Kidney (tissue), 14 donors: ENCODE measurements around the gene CHST7. TPM values are rescaled to one million over a fixed set of nuclear protein-coding genes. Genes with fewer than 3 reads are reported as not detected.

Experiments
- DNase-seq, 5 donors: peaks; one replicate each; pipeline ENCODE4 v3.0.0-alpha.2; 2013 to 2020
- FAIRE-seq: peaks from 2 replicates; lab custom pipeline; 2012; peaks lifted over from hg19 to GRCh38; lab: Jason Lieb, UNC
- H3K27ac ChIP-seq, 2 donors: one replicate each; pipeline ENCODE4 v1.7.0; 2013; ENCODE audit warnings: low read depth in 2 of 2, low read length in 2 of 2, inconsistent platforms in 1 of 2
- H3K27me3 ChIP-seq: one replicate; pipeline ENCODE4 v1.7.1; 2013; ENCODE audit warnings: low read length, inconsistent platforms; ENCODE audit not compliant: control insufficient read depth, insufficient read depth
- H3K36me3 ChIP-seq, 3 donors: one replicate each; pipeline versions ENCODE4 v1.7.0 to v1.7.1; 2013; ENCODE audit warnings: low read length in 3 of 3, control low read depth in 1 of 3, inconsistent platforms in 1 of 3; ENCODE audit not compliant: insufficient read depth in 3 of 3, control insufficient read depth in 2 of 3
- H3K4me1 ChIP-seq, 3 donors: one replicate each; pipeline versions ENCODE4 v1.7.0 to v1.7.1; 2013; ENCODE audit warnings: low read length in 3 of 3, inconsistent platforms in 1 of 3, low read depth in 1 of 3; ENCODE audit not compliant: control insufficient read depth in 2 of 3, insufficient read depth in 2 of 3
- H3K4me3 ChIP-seq, 3 donors: one replicate each; pipeline versions ENCODE4 v1.7.0 to v1.8.1; 2013; ENCODE audit warnings: low read length in 3 of 3, control low read depth in 1 of 3, inconsistent platforms in 1 of 3
- H3K9ac ChIP-seq, 3 donors: one replicate each; pipeline versions ENCODE4 v1.7.0 to v1.7.1; 2013; ENCODE audit warnings: low read length in 3 of 3, control low read depth in 1 of 3, inconsistent platforms in 1 of 3
- H3K9me3 ChIP-seq, 3 donors: one replicate each; pipeline versions ENCODE4 v1.7.0 to v1.7.1; 2013; ENCODE audit warnings: low read length in 3 of 3, control low read depth in 1 of 3, inconsistent platforms in 1 of 3; ENCODE audit not compliant: control insufficient read depth in 2 of 3, insufficient read depth in 1 of 3
- CTCF ChIP-seq: IDR thresholded peaks from 3 replicates; pipeline ENCODE4 v1.5.1; 2012; ENCODE audit warnings: mild to moderate bottlenecking, moderate library complexity, borderline replicate concordance; ENCODE audit not compliant: insufficient read depth; ENCODE audit errors: extremely low read depth
- intact Hi-C: fragments of 100-400 bp; cut with DNase I; formaldehyde crosslinking; loops from one replicate; pipeline ENCODE4 v1.11.1; 2022
- polyA plus RNA-seq: library from polyadenylated mRNA; stranded (reverse); fragments of 350-450 nt; fragmentation: Illumina TruSeq; extraction: RNeasy Lipid Tissue Mini Kit (QIAGEN cat#74804); gene quantifications from one replicate; pipeline ENCODE4 v1.2.3, GENCODE V29; 2014; ENCODE audit warnings: low read depth, low replicate concordance; ENCODE audit not compliant: insufficient read depth
- total RNA-seq: library from RNA; stranded (reverse); fragmentation: NEBNext Ultra II Directional; extraction: Animal tissue kit (Norgen Biotek cat#: 25700); gene quantifications from one replicate; pipeline ENCODE4 v1.2.1, GENCODE V29; 2021
- donor health status: control.
- donor health status: control.
- donor health status: control.
- donor health status: control.
- donor health status: control.
- donor health status: DM: yes; HTN: yes; CAD: no.
- donor health status: Normal renal cell carcinoma (clear cell type).

The CHST7 gene
- total and polyA plus RNA-seq, 2 donors from 2014 or later: 2.0 to 9.0 TPM

- intact Hi-C loops: no loop called here
- TF ChIP-seq CTCF: no peak
- Histone ChIP-seq H3K27me3 (no peaks in the 10 kb centered on the region), H3K9ac (no peak overlapping the region), H3K9me3 (no peaks in the 10 kb centered on the region), H3K4me1 (peaks cover 0 to 3% (median 0%) of the 10 kb centered on the region in 3 donors), H3K27ac (no peak overlapping the region), H3K4me3 (no peak overlapping the region), H3K36me3 (no peaks in the 10 kb centered on the region)
- DNase-seq: no peak
- no peak for FAIRE-seq
Observed at GRCh38 chrX:46626566-46626965, 53.0 kb downstream of the CHST7 start.

- Histone ChIP-seq H3K27me3 (no peaks in the 10 kb centered on the region), H3K36me3 (no peaks in the 10 kb centered on the region), H3K27ac (peak overlapping the region in 1 of 2 donors; percentile 3), H3K4me1 (peaks cover 0 to 3% (median 0%) of the 10 kb centered on the region in 3 donors), H3K9me3 (no peaks in the 10 kb centered on the region), H3K9ac (no peak overlapping the region), H3K4me3 (no peak overlapping the region)
- intact Hi-C loops: no loop called here
- DNase-seq: no peak
- FAIRE-seq: no peak
- TF ChIP-seq CTCF: no peak
Observed at GRCh38 chrX:46627062-46627461, 53.5 kb downstream of the CHST7 start.

- intact Hi-C loops: no loop called here
- FAIRE-seq: no peak
- no peak overlapping the region for H3K9ac ChIP-seq
Observed at GRCh38 chrX:46627711-46628419, 54.3 kb downstream of the CHST7 start.

More at GRCh38 chrX:46627711-46628419, 54.3 kb downstream of the CHST7 start:
- no peaks in the 10 kb centered on the region for H3K9me3 ChIP-seq
- peaks cover 0 to 3% (median 0%) of the 10 kb centered on the region in 3 donors for H3K4me1 ChIP-seq
- H3K4me3 ChIP-seq: peak overlapping the region in 1 of 3 donors; percentile 20
- peak in 4 of 5 donors; percentile 40 to 66 (median 50) for DNase-seq
- H3K27ac ChIP-seq: no peak overlapping the region
- no peaks in the 10 kb centered on the region for H3K36me3 ChIP-seq
- H3K27me3 ChIP-seq: no peaks in the 10 kb centered on the region
- TF ChIP-seq CTCF: no peak
